DMS153 treated with DMSO at 0.1 percent for 48 hours (cell line): Measurements from ENCODE around the gene ZNF593OS.

ENCODE experiments used
- DNase-seq: peaks from one replicate; lab custom pipeline; 2025; ENCODE audit not compliant: unreplicated experiment; lab: John Stamatoyannopoulos, UW

Gene ZNF593OS

DNA sequence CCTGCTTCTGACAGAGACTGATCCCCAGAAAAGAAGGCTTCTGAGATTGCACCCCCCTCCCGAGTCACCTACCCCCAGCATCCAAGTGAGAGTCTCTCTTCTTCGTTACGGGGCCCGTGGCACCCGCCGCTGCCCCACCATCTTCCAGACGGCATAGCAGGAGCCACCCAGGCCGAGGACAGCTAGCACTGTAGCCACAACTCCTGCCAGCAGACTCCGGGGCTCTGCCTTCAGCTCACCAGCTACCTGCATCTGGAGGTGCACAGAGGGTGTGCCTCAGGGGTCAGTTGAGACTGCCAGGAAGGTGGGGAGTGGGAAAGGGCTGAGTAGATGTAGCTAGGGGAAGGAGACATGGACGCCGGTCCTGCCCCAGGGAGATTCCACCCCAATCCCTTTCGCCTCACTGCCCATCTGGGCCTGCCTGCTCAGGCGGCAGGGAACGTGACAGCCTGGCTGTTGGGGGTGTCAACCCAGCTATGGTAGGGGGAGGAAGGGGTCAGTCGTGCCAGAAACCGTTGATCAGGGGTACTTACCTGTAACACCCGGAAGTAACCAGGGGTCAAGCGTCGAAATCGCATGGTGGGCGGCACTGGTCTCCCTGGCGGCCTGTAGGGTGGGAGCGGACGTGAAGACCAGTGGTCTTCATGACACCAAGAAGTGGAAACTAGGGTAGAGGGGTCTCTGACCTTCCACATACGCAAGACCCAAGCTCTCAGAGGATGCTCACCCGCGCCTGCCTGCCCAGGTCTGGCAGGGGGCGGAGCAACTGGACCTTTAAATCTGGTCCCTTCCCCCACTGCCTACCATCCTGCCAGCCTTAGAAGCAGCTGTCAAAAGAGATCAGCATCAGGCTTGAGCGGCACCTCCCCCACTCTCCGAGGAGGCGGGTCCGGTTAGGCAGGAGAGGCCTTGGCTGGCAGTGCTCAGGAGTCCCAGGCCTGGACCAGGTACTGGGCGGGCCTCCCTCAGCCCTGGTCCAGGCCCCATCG is at the start of gene ZNF593OS:
Gene ZNF593OS, minus strand, starts transcription at position 749 of the 989 bp plus-strand sequence. Its CDS starts 171 bp downstream, at position 578.
- DNase-seq, result no peak

- no peak for DNase-seq
These were observed 49.5 kb upstream of the ZNF593OS start for GRCh38 chr1:26221094-26221493.

DNA sequence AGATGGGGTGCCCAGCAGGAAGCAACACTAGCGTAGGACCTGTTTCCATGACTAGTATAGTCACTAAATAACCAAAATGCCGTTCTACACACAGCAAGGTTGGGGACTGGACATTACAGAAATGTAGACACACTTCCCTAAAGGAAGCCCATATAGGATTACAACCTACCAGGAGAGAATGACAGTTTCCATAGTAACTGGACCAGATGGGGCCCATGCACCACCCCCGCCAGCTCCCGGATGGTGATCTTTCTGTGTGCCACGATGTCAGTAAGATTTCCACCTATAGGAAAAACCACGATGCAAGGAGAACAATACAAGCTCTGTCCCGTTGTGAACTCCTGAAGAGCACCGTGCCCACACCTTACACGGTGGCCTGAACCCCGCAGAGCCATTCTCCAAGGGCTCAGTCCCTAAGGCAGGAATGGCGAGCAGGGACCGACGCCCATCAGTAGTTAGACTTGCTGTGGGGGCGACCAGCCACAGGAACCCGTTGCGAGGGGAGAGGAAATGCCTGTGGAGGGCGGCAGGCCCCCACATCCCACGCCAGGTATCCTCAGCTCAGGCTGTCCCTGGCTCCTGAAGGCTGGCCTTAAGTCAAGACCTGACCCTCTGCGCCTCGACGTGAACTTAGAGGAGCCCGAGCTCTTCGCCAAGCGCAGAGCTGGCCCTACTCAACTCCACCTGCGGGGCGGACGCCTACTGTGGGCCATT is 48.7 kb upstream of the ZNF593OS start:
- no peak for DNase-seq

- DNase-seq, result no peak
These were observed 47.4 kb upstream of the ZNF593OS start for GRCh38 chr1:26218906-26219494.

GRCh38 chr1:26215246-26215645 is 43.6 kb upstream of the ZNF593OS start:
- DNase-seq, result no peak

DNA sequence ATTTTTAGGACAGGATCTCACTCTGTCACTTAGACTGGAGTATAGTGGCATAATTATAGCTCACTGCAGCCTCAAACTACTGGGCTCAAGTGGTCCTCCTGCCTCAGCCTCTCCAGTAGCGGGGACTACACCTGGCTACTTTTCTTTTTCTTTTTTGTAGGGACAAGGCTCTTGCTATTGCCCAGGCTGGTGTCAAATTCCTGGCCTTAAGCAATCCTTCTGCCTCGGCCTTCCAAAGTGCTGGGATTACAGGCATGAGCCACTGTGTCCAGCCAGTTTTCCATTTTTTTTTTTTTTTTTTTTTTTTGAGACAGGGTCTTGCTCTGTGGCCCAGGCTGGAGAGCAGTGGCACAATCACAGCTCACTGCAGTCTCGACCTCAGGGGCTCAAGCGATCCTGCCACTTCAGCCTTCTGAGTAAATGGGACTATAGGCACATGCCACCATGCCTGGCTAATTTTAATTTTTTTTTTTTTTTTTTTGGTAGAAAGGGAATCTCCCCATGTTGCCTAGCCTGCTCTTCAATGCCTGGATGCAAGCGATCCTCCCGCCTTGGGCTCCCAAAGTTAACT is 41.8 kb upstream of the ZNF593OS start:
- no peak for DNase-seq

DNA sequence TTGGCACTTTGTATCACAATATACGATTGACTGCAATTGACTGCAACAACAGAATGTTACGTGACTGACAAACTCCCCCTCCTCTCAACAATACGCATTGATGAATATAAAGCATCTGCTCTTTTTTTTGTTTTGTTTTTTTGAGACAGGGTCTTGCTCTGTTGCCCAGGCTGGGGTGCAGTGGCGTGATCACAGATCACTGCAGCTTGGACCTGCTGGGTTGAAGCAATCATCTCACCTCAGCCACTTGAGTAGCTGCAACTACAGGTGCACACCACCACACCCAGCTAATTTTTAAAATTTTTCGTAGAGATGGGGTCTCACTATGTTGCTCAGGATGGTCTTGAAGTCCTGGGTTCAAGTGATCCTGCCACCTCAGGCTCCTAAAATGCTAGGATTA is 41.1 kb upstream of the ZNF593OS start:
- no peak for DNase-seq

- DNase-seq, result no peak
These were observed 38.7 kb upstream of the ZNF593OS start for GRCh38 chr1:26210147-26210870.

GRCh38 chr1:26203642-26204318 is 32.1 kb upstream of the ZNF593OS start:
- DNase-seq, result no peak

GRCh38 chr1:26200413-26200812 is 28.8 kb upstream of the ZNF593OS start:
- DNase-seq, result no peak

DNA sequence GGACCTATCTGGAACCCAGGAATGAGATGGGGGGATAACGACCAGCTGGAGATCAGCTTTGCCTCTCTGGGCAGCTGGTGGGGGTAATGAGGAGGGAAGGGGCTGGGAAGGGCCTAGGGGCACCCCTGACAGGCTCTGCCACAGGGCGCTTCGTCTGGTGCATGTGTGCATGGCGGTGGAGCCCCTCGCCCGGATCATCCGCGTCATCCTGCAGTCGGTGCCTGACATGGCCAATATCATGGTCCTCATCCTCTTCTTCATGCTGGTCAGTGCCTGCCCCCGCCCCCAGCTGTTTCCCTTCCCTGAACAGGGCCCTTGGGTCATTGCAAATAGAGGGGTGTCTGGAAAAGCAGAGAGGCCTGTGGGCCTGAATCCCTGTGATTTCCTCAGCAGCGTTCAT is 26.2 kb upstream of the ZNF593OS start:
- no peak for DNase-seq

GRCh38 chr1:26197301-26197700 is 25.7 kb upstream of the ZNF593OS start:
- DNase-seq, result no peak

GRCh38 chr1:26195805-26196204 is 24.2 kb upstream of the ZNF593OS start:
- no peak for DNase-seq

GRCh38 chr1:26191739-26192138 is 20.1 kb upstream of the ZNF593OS start:
- no peak for DNase-seq

- no peak for DNase-seq
These were observed 18.8 kb upstream of the ZNF593OS start, which contains the start of gene CATSPER4 for GRCh38 chr1:26190373-26190987. Gene CATSPER4 (plus strand): TSS chr1:26190602. CDS start chr1:26190628, 26 bp downstream.

DNA sequence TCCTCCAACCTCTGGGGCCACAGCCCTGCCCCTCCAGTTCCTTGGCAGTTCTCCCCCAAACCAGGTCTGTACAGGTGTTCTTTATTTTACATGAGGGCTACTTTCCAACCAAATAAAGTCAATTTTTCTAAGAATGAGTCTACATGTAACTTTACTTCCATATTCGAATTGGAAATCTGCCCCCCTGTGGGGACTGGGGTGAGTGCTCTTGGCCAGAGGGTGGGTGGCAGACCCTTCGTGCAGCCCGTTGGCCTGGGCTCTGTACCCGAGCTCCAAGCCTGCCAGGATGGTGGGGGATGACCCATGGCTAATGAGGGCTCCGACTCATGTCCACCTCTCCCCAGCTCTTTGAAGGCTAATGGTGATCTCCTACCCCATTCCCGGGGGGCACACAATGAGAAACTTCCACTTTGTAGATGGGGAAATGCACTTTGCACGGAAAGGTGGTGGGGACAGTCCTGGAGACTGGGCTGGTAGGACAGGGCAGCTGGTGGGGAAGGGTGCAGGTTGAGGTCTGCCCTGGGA is 18.2 kb upstream of the ZNF593OS start:
- DNase-seq, result no peak

DNA sequence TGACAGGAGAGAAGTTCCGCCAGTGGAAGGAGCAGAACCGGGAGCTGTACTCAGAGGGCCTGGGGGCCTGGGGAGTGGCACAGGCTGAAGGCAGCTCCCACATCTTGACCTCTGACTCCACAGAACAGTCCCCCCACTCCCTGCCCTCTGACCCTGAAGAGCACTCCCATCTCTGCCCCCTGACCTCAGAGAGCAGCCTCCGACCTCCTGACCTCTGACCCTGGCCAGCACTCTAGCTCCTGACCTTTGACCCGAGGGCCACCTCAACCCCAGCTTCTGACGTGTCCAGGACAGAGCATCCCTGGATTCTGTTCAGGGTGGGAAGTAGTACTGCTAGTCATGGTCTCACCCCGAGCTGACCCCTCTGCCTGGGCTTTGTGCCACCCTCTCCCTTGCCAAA is 17.7 kb upstream of the ZNF593OS start:
- no peak for DNase-seq

GRCh38 chr1:26188477-26188876 is 16.8 kb upstream of the ZNF593OS start:
- DNase-seq, result no peak

DNA sequence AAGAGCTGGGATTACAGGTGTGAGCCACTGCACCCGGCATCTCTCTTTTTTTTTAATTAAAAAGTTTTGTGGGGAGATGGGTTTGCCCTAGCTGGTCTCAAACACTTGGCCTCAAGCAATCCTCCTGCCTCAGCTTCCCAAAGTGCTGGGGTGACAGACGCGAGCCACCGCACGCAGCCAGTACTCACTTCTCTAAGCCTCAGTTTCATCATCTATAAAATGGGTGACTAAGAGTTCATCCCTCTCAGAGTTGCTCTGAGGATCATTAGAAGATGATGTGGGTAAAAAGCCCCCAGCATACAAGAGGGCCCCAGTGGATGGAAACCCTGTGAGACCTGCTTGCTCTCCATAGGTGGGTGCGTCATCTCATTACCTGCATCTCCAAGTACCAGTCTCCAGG is 16.2 kb upstream of the ZNF593OS start:
- DNase-seq, result no peak
